IMR-90 (cell line): ENCODE results near the gene RAB31. TPM values are rescaled to one million over a fixed set of nuclear protein-coding genes. Genes with fewer than 3 reads are reported as not detected.

Experiments
- ATAC-seq: fragments of 200-7000 bp; cut with Tn5 transposase; 2 replicates; pipeline ENCODE4 v1.9.1; 2020; ENCODE audit warnings: low read depth, mild to moderate bottlenecking, moderate library complexity
- BruUV-seq: library from RNA; stranded (reverse); fragments of 400-500 nt; replicated peaks from 2 replicates; lab custom pipeline; 2021; lab: Mats Ljungman, UMichigan
- CTCF ChIA-PET: fragments of 300-600 bp; formaldehyde crosslinking; extraction: SDS; loops from one replicate; lab custom pipeline; 2021; ENCODE audit warnings: antibody characterized with exemption; lab: Yijun Ruan, JAX
- POLR2A ChIA-PET: fragments of 300-600 bp; sonication (Branson Sonifier 250); formaldehyde crosslinking; loops from one replicate; lab custom pipeline; 2022; ENCODE audit warnings: antibody characterized with exemption; ENCODE audit not compliant: unreplicated experiment; lab: Charles Lee
- DNase-seq: peaks from one replicate; pipeline ENCODE4 v3.0.0; 2013
- H2AFZ ChIP-seq: replicated peaks from 2 replicates; pipeline ENCODE3; 2013; ENCODE audit warnings: low read length, mild to moderate bottlenecking; ENCODE audit not compliant: poor library complexity
- H2AK5ac ChIP-seq: 2 replicates; pipeline ENCODE4 v1.6.1; 2013; ENCODE audit warnings: low read depth, low read length, inconsistent platforms
- H2AK9ac ChIP-seq: replicated peaks from 2 replicates; pipeline ENCODE3; 2013; ENCODE audit warnings: mild to moderate bottlenecking, low read depth, low read length, moderate library complexity; ENCODE audit not compliant: poor library complexity
- H2BK120ac ChIP-seq: 2 replicates; pipeline ENCODE4 v1.6.1; 2013; ENCODE audit warnings: low read depth, low read length, inconsistent platforms
- H2BK15ac ChIP-seq: 3 replicates; pipeline ENCODE4 v1.6.1; 2013; ENCODE audit warnings: low read depth, low read length, inconsistent platforms
- H2BK20ac ChIP-seq: 2 replicates; pipeline ENCODE4 v1.6.1; 2013; ENCODE audit warnings: low read depth, mild to moderate bottlenecking, inconsistent platforms, low read length, moderate library complexity
- H2BK5ac ChIP-seq: 2 replicates; pipeline ENCODE4 v1.6.1; 2013; ENCODE audit warnings: mild to moderate bottlenecking, low read depth, low read length, inconsistent platforms; ENCODE audit not compliant: poor library complexity, severe bottlenecking
- H3K14ac ChIP-seq: replicated peaks from 2 replicates; pipeline ENCODE4 v1.6.1; 2013; ENCODE audit warnings: low read depth, low read length, inconsistent platforms
- H3K18ac ChIP-seq: 2 replicates; pipeline ENCODE4 v1.6.1; 2013; ENCODE audit warnings: low read depth, low read length, control low read depth
- H3K23ac ChIP-seq: 2 replicates; pipeline ENCODE4 v1.6.1; 2013; ENCODE audit warnings: low read depth, low read length, inconsistent platforms
- H3K27ac ChIP-seq: 2 replicates; pipeline ENCODE4 v1.5.1; 2013; ENCODE audit warnings: mild to moderate bottlenecking, control low read depth, low read length; ENCODE audit not compliant: insufficient read depth
- H3K27me3 ChIP-seq: 2 replicates; pipeline ENCODE4 v1.6.1; 2013; ENCODE audit warnings: low read length; ENCODE audit not compliant: control insufficient read depth, insufficient read depth
- H3K36me3 ChIP-seq: 2 replicates; pipeline ENCODE4 v1.6.1; 2013; ENCODE audit warnings: low read length, mixed read lengths; ENCODE audit not compliant: control insufficient read depth, insufficient read depth
- H3K4ac ChIP-seq: 2 replicates; pipeline ENCODE4 v1.6.1; 2013; ENCODE audit warnings: low read depth, low read length, inconsistent platforms
- H3K4me1 ChIP-seq: 2 replicates; pipeline ENCODE4 v1.6.1; 2013; ENCODE audit warnings: low read length, mixed read lengths; ENCODE audit not compliant: control insufficient read depth, insufficient read depth
- H3K4me2 ChIP-seq: 2 replicates; pipeline ENCODE4 v1.6.1; 2013; ENCODE audit warnings: low read depth, mild to moderate bottlenecking, control low read depth, low read length, moderate library complexity
- H3K4me3 ChIP-seq: 2 replicates; pipeline ENCODE4 v1.5.1; 2013; ENCODE audit warnings: low read depth, mild to moderate bottlenecking, control low read depth, low read length, moderate library complexity; ENCODE audit not compliant: insufficient read depth
- H3K56ac ChIP-seq: 2 replicates; pipeline ENCODE4 v1.6.1; 2013; ENCODE audit warnings: low read length, inconsistent platforms; ENCODE audit not compliant: insufficient read depth; ENCODE audit errors: extremely low read depth
- H3K79me1 ChIP-seq, 2 experiments: 2 replicates each; pipeline ENCODE4 v1.6.1; 2013; ENCODE audit warnings: low read length in 2 of 2, inconsistent platforms in 1 of 2, low read depth in 1 of 2
- H3K9ac ChIP-seq: 2 replicates; pipeline ENCODE4 v1.6.1; 2013; ENCODE audit warnings: low read depth, low read length, control low read depth
- H3K9me1 ChIP-seq: 2 replicates; pipeline ENCODE4 v1.6.1; 2013; ENCODE audit warnings: low read length, inconsistent platforms; ENCODE audit not compliant: insufficient read depth
- H3K9me3 ChIP-seq: 2 replicates; pipeline ENCODE4 v1.6.1; 2013; ENCODE audit warnings: low read length; ENCODE audit not compliant: control insufficient read depth, insufficient read depth
- H4K20me1 ChIP-seq: 2 replicates; pipeline ENCODE4 v1.6.1; 2013; ENCODE audit warnings: low read length, inconsistent platforms; ENCODE audit not compliant: insufficient read depth
- H4K5ac ChIP-seq: 2 replicates; pipeline ENCODE4 v1.6.1; 2013; ENCODE audit warnings: mild to moderate bottlenecking, low read depth, low read length, control low read depth
- H4K8ac ChIP-seq, 2 experiments: 2 replicates each; pipeline ENCODE4 v1.6.1; 2013; ENCODE audit warnings: low read depth in 2 of 2, low read length in 2 of 2, control low read depth in 1 of 2, inconsistent platforms in 1 of 2
- H4K91ac ChIP-seq: 2 replicates; pipeline ENCODE4 v1.6.1; 2013; ENCODE audit warnings: low read depth, low read length, inconsistent platforms; ENCODE audit not compliant: insufficient read depth
- CEBPB ChIP-seq: IDR thresholded peaks from 2 replicates; pipeline ENCODE4 v1.6.1; 2012; ENCODE audit warnings: low read depth, low read length, improper control_type of control experiment
- MAFK ChIP-seq: IDR thresholded peaks from 2 replicates; pipeline ENCODE4 v1.6.1; 2012; ENCODE audit warnings: low read depth, low read length, improper control_type of control experiment
- MAZ ChIP-seq: IDR thresholded peaks from 2 replicates; pipeline ENCODE4 v1.6.1; 2012; ENCODE audit warnings: low read depth, mild to moderate bottlenecking, low read length, improper control_type of control experiment, moderate library complexity, borderline replicate concordance
- MXI1 ChIP-seq: IDR thresholded peaks from 2 replicates; pipeline ENCODE4 v1.6.1; 2012; ENCODE audit warnings: low read depth, mild to moderate bottlenecking, low read length, moderate library complexity, borderline replicate concordance
- NFE2L2 ChIP-seq: fragments of 150-350 bp; IDR thresholded peaks from 2 replicates; pipeline ENCODE4 v1.6.1; 2016; ENCODE audit warnings: low read depth, mild to moderate bottlenecking, low read length
- POLR2A ChIP-seq: IDR thresholded peaks from 2 replicates; pipeline ENCODE4 v1.6.1; 2012; ENCODE audit warnings: mild to moderate bottlenecking, low read depth, low read length
- RAD21 ChIP-seq: IDR thresholded peaks from 2 replicates; pipeline ENCODE4 v1.6.1; 2012; ENCODE audit warnings: low read length, improper control_type of control experiment
- SMC3 ChIP-seq: fragments of 150-350 bp; IDR thresholded peaks from 2 replicates; pipeline ENCODE4 v1.6.1; 2016; ENCODE audit warnings: low read depth, mild to moderate bottlenecking, antibody characterized with exemption, low read length, moderate library complexity
- WGBS, 2 experiments: methylation state at CpG; one replicate each; pipeline versions ENCODE4 v1.1.5 to v1.1.7; 2013; ENCODE audit warnings: missing lambda C conversion rate in 2 of 2; ENCODE audit not compliant: insufficient read length in 1 of 2; ENCODE audit errors: extremely low coverage in 2 of 2; 5-methylcytosine and 5-hydroxymethylcytosine counted together
- dilution Hi-C: fragments of 300-500 bp; cut with HindIII; formaldehyde crosslinking; loops from one replicate; pipeline ENCODE4 v1.14.3; 2018; ENCODE audit warnings: low sequenced_read_pairs; ENCODE audit not compliant: unreplicated experiment
- in situ Hi-C: fragments of 300-500 bp; cut with MboI; formaldehyde crosslinking; loops from 3 replicates; pipeline ENCODE4 v1.14.3; 2019; ENCODE audit warnings: low sequenced_read_pairs, inconsistent platforms, mixed read lengths
- intact Hi-C: fragments of 100-400 bp; cut with micrococcal nuclease; formaldehyde crosslinking; loops from 2 replicates; pipeline ENCODE4 v1.10.0; 2022
- polyA plus RNA-seq, 3 experiments: library from polyadenylated mRNA; depleted of rRNA; stranded (reverse); fragments of >200 nt; gene quantifications; 2 replicates each; pipeline ENCODE4 v1.2.3, GENCODE V29; 2012; ENCODE audit warnings: low replicate concordance in 1 of 3
- total RNA-seq: library from RNA; depleted of rRNA; stranded (reverse); fragments of >200 nt; gene quantifications from 2 replicates; pipeline ENCODE4 v1.2.3, GENCODE V29; 2012
- TF ChIP-seq, protein P1 (sequence below): conservative IDR thresholded peaks from 2 replicates; pipeline ENCODE4 v1.5.1; 2012; ENCODE audit warnings: mild to moderate bottlenecking, low read depth, low read length, improper control_type of control experiment
- TF ChIP-seq, protein P2 (sequence below): fragments of 150-350 bp; IDR thresholded peaks from 2 replicates; pipeline ENCODE4 v1.6.1; 2016; ENCODE audit warnings: low read depth, mild to moderate bottlenecking, low read length, moderate library complexity, borderline replicate concordance

Gene RAB31
- total and polyA plus RNA-seq, 2 of the 4 experiments (the other 2 are of a cell fraction) = 13.8 to 26.9 TPM

DNA sequence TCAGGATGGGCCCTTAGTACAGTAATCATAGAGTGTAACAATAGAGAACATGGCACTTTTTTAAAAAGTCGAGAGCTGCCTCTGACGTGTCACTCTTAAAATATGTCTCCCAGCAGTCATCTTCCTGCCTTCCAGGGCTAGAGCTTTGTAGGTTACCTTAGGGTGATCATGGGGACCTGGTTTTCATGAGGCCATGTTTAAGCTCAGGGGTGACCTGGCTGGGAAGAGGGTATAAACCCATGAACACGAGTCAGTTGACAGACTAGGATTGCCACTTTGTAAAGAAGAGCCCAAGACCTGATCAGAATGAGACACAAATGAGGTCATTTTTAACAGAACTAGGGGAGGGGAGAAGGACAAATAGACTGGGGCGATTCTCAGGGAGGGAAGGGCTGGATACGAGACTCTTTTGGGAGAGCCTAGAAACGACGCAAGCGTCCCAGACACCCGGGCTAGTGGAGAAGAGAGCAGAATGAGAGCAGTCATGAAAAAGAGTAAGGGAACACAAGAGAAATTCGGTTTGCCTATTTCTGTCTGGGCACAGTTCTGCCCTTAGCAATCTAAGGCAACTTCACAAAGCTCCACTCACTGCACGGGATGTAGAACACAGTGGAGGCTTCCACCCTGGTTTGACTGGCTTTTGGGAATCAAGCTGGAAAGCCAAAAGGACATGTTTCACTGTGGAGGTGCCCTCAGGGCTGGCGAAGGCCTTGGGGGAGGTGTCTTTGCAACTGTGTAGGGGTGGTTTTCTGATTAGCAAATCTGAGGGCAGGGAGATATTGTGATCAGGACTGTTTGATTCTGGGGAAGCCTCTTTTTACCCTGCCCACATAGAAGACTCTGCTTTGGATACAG lies 1.8 kb upstream of the RAB31 start:
- Histone ChIP-seq H4K91ac (peak overlapping the region; percentile 31), H3K9ac (no peak overlapping the region), H3K9me1 (peaks cover 17% of the 10 kb centered on the region), H3K23ac (peak overlapping the region; percentile 49; the same call in 1 of the 2 replicates), H3K18ac (peak overlapping the region; percentile 42; the same call in 1 of the 2 replicates), H2AK9ac (peak overlapping the region; percentile 22), H3K36me3 (no peaks in the 10 kb centered on the region), H3K79me1 (peaks cover 10 to 28% of the 10 kb centered on the region in 2 experiments), H3K4me1 (peaks cover 23% of the 10 kb centered on the region), H3K27me3 (no peaks in the 10 kb centered on the region), H2BK120ac (peak overlapping the region; percentile 63), H2BK15ac (peak overlapping the region; percentile 72; the same call in 2 of the 3 replicates), H3K27ac (no peak overlapping the region), H4K8ac (peak overlapping the region in 1 of 2 experiments; percentile 68; a peak in 2 of 4 replicates), H2AK5ac (peak overlapping the region; percentile 18; the same call in 1 of the 2 replicates), H3K4ac (peak overlapping the region; percentile 56), H2BK20ac (peak overlapping the region; percentile 57; the same call in 1 of the 2 replicates), H3K9me3 (no peaks in the 10 kb centered on the region), H3K14ac (peak overlapping the region; percentile 57), H3K4me2 (no peak overlapping the region), H4K20me1 (peaks cover 7% of the 10 kb centered on the region; the same call in 1 of the 2 replicates), H4K5ac (peak overlapping the region; percentile 70; the same call in 1 of the 2 replicates), H2AFZ (peak overlapping the region; percentile 39), H3K4me3 (no peak overlapping the region), H2BK5ac (no peak overlapping the region), H3K56ac (no peak overlapping the region)
- ChIA-PET POLR2A (no interaction called here), CTCF (no interaction called here)
- 100% methylated on average over 1 of the region's 12 CpGs; no CpG with 5 or more reads in 1 of the 2 experiments for WGBS, 2 experiments
- DNase-seq (peak; percentile 28), ATAC-seq (no peak)
- intact Hi-C loops = loop anchor here (2.0 to 5.0 kb wide), 3 partner anchors 94 to 211 kb away; no protein-coding TSS in a partner anchor
- in situ Hi-C loops = loop anchor here (25.0 kb wide), 1 partner anchor 231 kb away; no protein-coding TSS in a partner anchor
- dilution Hi-C loops = no loop called here
- BruUV-seq = no TSS peak
- TF ChIP-seq RAD21 = no peak
- TF ChIP-seq, protein P1, sequence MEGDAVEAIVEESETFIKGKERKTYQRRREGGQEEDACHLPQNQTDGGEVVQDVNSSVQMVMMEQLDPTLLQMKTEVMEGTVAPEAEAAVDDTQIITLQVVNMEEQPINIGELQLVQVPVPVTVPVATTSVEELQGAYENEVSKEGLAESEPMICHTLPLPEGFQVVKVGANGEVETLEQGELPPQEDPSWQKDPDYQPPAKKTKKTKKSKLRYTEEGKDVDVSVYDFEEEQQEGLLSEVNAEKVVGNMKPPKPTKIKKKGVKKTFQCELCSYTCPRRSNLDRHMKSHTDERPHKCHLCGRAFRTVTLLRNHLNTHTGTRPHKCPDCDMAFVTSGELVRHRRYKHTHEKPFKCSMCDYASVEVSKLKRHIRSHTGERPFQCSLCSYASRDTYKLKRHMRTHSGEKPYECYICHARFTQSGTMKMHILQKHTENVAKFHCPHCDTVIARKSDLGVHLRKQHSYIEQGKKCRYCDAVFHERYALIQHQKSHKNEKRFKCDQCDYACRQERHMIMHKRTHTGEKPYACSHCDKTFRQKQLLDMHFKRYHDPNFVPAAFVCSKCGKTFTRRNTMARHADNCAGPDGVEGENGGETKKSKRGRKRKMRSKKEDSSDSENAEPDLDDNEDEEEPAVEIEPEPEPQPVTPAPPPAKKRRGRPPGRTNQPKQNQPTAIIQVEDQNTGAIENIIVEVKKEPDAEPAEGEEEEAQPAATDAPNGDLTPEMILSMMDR = no peak
- TF ChIP-seq SMC3 = no peak
- no peak for TF ChIP-seq CEBPB
- TF ChIP-seq MXI1 = no peak
- TF ChIP-seq MAZ = no peak
- TF ChIP-seq NFE2L2 = no peak
- no peak for TF ChIP-seq POLR2A
- TF ChIP-seq, protein P2, sequence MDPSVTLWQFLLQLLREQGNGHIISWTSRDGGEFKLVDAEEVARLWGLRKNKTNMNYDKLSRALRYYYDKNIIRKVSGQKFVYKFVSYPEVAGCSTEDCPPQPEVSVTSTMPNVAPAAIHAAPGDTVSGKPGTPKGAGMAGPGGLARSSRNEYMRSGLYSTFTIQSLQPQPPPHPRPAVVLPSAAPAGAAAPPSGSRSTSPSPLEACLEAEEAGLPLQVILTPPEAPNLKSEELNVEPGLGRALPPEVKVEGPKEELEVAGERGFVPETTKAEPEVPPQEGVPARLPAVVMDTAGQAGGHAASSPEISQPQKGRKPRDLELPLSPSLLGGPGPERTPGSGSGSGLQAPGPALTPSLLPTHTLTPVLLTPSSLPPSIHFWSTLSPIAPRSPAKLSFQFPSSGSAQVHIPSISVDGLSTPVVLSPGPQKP = no peak
- no peak for TF ChIP-seq MAFK
